Measurements from ENCODE around the gene CFAP57.

DNA sequence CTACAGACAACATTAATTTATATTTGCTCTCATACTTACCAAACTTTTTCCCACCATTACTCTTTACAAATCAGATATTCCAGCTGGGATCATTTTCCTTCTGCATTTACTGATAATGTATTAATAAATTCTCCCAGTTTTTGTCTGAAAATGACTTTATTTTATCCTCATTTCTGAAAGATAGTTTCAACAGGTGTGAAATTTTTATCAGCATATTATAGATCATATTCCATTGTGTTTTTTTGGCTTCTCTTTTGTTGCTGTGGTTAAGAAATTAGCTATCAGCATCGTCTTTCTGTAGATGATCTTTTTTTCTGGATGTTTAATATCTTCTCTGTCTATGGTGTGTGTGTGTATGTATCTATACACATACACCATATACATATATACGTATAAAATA is 2.7 kb downstream of the CFAP57 start:
- TF ChIP-seq CTCF (conservative IDR thresholded peaks at IDR 0.05; ENCODE audit: low read depth, low read length) = no peak
- no peak for TF ChIP-seq POLR2A (IDR thresholded peaks at IDR 0.05; ENCODE audit: low read depth, low read length)
- TF ChIP-seq, protein P1, sequence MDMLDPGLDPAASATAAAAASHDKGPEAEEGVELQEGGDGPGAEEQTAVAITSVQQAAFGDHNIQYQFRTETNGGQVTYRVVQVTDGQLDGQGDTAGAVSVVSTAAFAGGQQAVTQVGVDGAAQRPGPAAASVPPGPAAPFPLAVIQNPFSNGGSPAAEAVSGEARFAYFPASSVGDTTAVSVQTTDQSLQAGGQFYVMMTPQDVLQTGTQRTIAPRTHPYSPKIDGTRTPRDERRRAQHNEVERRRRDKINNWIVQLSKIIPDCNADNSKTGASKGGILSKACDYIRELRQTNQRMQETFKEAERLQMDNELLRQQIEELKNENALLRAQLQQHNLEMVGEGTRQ (IDR thresholded peaks at IDR 0.05; ENCODE audit: low read depth, low read length) = no peak
- TF ChIP-seq CHD1 (IDR thresholded peaks at IDR 0.05; ENCODE audit: low read depth, low read length) = no peak
- no peak for TF ChIP-seq ELK1 (IDR thresholded peaks at IDR 0.05; ENCODE audit: borderline replicate concordance, low read depth, low read length)
- TF ChIP-seq CEBPB (IDR thresholded peaks at IDR 0.05; ENCODE audit: low read depth, low read length) = no peak
- no peak for TF ChIP-seq FOS (IDR thresholded peaks at IDR 0.05; ENCODE audit: low read depth, low read length)
- TF ChIP-seq RFX5 (IDR thresholded peaks at IDR 0.05; ENCODE audit: low read depth, low read length) = no peak
- TF ChIP-seq MAZ (IDR thresholded peaks at IDR 0.05; ENCODE audit: borderline replicate concordance, low read depth, low read length) = no peak

Data from IMR-90 (cell line).